Osteocyte (in vitro differentiated cells): ENCODE data around the gene PIP5K1B. TPM values are rescaled to one million over a fixed set of nuclear protein-coding genes. Genes with fewer than 3 reads are reported as not detected.

Source experiments
- DNase-seq: peaks from one replicate; pipeline ENCODE4 v3.0.0; 2021; ENCODE audit warnings: mixed read lengths; ENCODE audit not compliant: unreplicated experiment; ENCODE audit errors: extremely low spot score
- H3K27ac Mint-ChIP-seq: one replicate; pipeline ENCODE4 v1.8.0; 2021; ENCODE audit warnings: mild to moderate bottlenecking, mixed read lengths; ENCODE audit not compliant: unreplicated experiment
- H3K27me3 Mint-ChIP-seq: one replicate; pipeline ENCODE4 v1.8.0; 2021; ENCODE audit warnings: mixed read lengths; ENCODE audit not compliant: unreplicated experiment
- H3K36me3 Mint-ChIP-seq: one replicate; pipeline ENCODE4 v1.8.0; 2021; ENCODE audit warnings: mixed read lengths; ENCODE audit not compliant: unreplicated experiment
- H3K4me1 Mint-ChIP-seq: one replicate; pipeline ENCODE4 v1.8.0; 2021; ENCODE audit warnings: mixed read lengths; ENCODE audit not compliant: unreplicated experiment
- H3K4me3 Mint-ChIP-seq: one replicate; pipeline ENCODE4 v1.8.0; 2021; ENCODE audit warnings: mild to moderate bottlenecking, moderate library complexity, mixed read lengths; ENCODE audit not compliant: unreplicated experiment
- H3K9me3 Mint-ChIP-seq: one replicate; pipeline ENCODE4 v1.8.0; 2021; ENCODE audit warnings: mixed read lengths; ENCODE audit not compliant: unreplicated experiment
- CTCF ChIP-seq: fragments of 200-600 bp; sonication (generic); IDR thresholded peaks from 2 replicates; pipeline ENCODE4 v1.5.0; 2021; ENCODE audit warnings: antibody characterized with exemption, mild to moderate bottlenecking, moderate library complexity
- total RNA-seq: library from RNA; stranded (reverse); gene quantifications from 2 replicates; pipeline ENCODE4 v1.2.1, GENCODE V29; 2021

PIP5K1B gene
- total RNA-seq, 1 donor from 2014 or later: not detected

- H3K9me3 Mint-ChIP-seq: no peaks in the 10 kb centered on the region
These were observed 173.4 kb downstream of the PIP5K1B start for GRCh38 chr9:68878450-68878849.

GRCh38 chr9:68883224-68883623, 178.2 kb downstream of the PIP5K1B start:
- no peak for TF ChIP-seq CTCF
- no peak for DNase-seq
- Mint-ChIP-seq H3K9me3 (no peaks in the 10 kb centered on the region), H3K4me3 (no peak overlapping the region), H3K27me3 (peaks cover 5% of the 10 kb centered on the region), H3K36me3 (no peaks in the 10 kb centered on the region), H3K27ac (no peak overlapping the region), H3K4me1 (no peaks in the 10 kb centered on the region)

More at GRCh38 chr9:68878450-68878849, 173.4 kb downstream of the PIP5K1B start:
- no peak for TF ChIP-seq CTCF
- no peak for DNase-seq
- Mint-ChIP-seq H3K4me3 (no peak overlapping the region), H3K4me1 (no peaks in the 10 kb centered on the region), H3K36me3 (no peaks in the 10 kb centered on the region), H3K27ac (no peak overlapping the region), H3K27me3 (peaks cover under 1% of the 10 kb centered on the region)

GRCh38 chr9:68887232-68887631, 182.2 kb downstream of the PIP5K1B start:
- no peak for DNase-seq
- TF ChIP-seq CTCF: no peak
- peaks cover 5% of the 10 kb centered on the region for H3K27me3 Mint-ChIP-seq
- H3K4me1 Mint-ChIP-seq: no peaks in the 10 kb centered on the region
- H3K9me3 Mint-ChIP-seq: no peaks in the 10 kb centered on the region
- no peak overlapping the region for H3K4me3 Mint-ChIP-seq
- H3K36me3 Mint-ChIP-seq: no peaks in the 10 kb centered on the region
- no peak overlapping the region for H3K27ac Mint-ChIP-seq

- no peak overlapping the region for H3K4me3 Mint-ChIP-seq
- no peaks in the 10 kb centered on the region for H3K4me1 Mint-ChIP-seq
- no peak overlapping the region for H3K27ac Mint-ChIP-seq
- no peaks in the 10 kb centered on the region for H3K36me3 Mint-ChIP-seq
- H3K27me3 Mint-ChIP-seq: peaks cover 13% of the 10 kb centered on the region
- no peaks in the 10 kb centered on the region for H3K9me3 Mint-ChIP-seq
- no peak for DNase-seq
- no peak for TF ChIP-seq CTCF
These were observed 189.5 kb downstream of the PIP5K1B start for GRCh38 chr9:68894502-68894901.

GRCh38 chr9:68895741-68896478, 190.9 kb downstream of the PIP5K1B start:
- Mint-ChIP-seq H3K4me1 (no peaks in the 10 kb centered on the region), H3K36me3 (no peaks in the 10 kb centered on the region), H3K4me3 (no peak overlapping the region), H3K27ac (no peak overlapping the region), H3K9me3 (no peaks in the 10 kb centered on the region), H3K27me3 (peaks cover 13% of the 10 kb centered on the region)
- no peak for DNase-seq
- TF ChIP-seq CTCF: no peak
